GM12864 (cell line): ENCODE results near the gene MAGI1.

Experiments
- DNase-seq: peaks from one replicate; pipeline ENCODE4 v3.0.0-alpha.2; 2011; ENCODE audit warnings: low read depth
- H3K4me3 ChIP-seq: 2 replicates; pipeline ENCODE4 v1.5.1; 2011; ENCODE audit warnings: mild to moderate bottlenecking, low read depth, low read length, control low read depth
- TF ChIP-seq, protein P1 (sequence below): IDR thresholded peaks from 2 replicates; pipeline ENCODE4 v1.5.1; 2011; ENCODE audit warnings: low read depth, mild to moderate bottlenecking, moderate library complexity, low read length, control low read depth, inconsistent platforms; ENCODE audit errors: missing control alignments

The MAGI1 gene

DNA sequence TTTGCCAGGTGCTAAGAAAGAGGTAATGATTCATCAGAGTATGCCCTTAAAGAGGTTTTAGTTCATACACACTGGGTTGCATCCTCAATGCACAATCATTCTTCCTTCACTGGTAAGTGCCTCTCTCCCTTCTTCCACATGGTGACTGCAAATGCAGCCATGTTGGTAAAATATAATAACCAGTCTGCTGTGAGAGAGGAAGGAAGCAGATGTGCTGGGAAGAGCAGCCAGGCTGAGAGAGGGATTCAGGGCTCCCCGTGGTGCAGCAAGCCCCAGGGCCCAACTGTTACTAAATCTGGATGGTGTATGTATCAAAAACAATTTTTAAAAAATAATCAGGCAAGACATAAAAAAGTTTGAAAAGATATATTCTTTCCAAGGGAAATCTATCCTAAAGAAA, 498.1 kb downstream of the MAGI1 start:
- TF ChIP-seq, protein P1, sequence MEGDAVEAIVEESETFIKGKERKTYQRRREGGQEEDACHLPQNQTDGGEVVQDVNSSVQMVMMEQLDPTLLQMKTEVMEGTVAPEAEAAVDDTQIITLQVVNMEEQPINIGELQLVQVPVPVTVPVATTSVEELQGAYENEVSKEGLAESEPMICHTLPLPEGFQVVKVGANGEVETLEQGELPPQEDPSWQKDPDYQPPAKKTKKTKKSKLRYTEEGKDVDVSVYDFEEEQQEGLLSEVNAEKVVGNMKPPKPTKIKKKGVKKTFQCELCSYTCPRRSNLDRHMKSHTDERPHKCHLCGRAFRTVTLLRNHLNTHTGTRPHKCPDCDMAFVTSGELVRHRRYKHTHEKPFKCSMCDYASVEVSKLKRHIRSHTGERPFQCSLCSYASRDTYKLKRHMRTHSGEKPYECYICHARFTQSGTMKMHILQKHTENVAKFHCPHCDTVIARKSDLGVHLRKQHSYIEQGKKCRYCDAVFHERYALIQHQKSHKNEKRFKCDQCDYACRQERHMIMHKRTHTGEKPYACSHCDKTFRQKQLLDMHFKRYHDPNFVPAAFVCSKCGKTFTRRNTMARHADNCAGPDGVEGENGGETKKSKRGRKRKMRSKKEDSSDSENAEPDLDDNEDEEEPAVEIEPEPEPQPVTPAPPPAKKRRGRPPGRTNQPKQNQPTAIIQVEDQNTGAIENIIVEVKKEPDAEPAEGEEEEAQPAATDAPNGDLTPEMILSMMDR: no peak
- H3K4me3 ChIP-seq: no peak overlapping the region
- DNase-seq: no peak

DNA sequence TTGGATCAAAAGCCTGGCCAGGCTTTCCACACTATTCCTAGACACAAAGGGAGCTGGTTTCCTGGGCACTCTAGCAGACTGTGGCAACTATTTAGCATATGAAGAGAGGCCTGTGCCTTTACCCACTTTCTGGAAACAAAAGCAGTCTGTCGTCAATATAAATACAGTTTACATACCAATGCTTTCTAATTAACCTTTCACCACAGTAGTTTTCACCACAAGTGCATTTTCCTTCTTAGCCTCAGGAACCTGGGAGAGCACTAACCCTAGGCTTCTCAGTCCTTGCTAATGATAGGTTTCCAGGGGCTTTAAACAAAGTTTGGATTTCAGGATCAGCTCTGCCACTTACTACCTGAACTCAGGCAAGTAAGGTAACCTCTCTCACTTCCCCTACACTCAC, 499.1 kb downstream of the MAGI1 start:
- DNase-seq: no peak
- TF ChIP-seq, protein P1: no peak
- H3K4me3 ChIP-seq: no peak overlapping the region

GRCh38 chr3:65538101-65538500, 500.6 kb downstream of the MAGI1 start:
- TF ChIP-seq, protein P1: no peak
- DNase-seq: no peak
- H3K4me3 ChIP-seq: no peak overlapping the region

- TF ChIP-seq, protein P1: no peak
- DNase-seq: no peak
- no peak overlapping the region for H3K4me3 ChIP-seq
Observed at GRCh38 chr3:65537109-65537508, 501.6 kb downstream of the MAGI1 start.

- no peak overlapping the region for H3K4me3 ChIP-seq
- TF ChIP-seq, protein P1: no peak
- no peak for DNase-seq
Observed at GRCh38 chr3:65535260-65535659, 503.5 kb downstream of the MAGI1 start.

DNA sequence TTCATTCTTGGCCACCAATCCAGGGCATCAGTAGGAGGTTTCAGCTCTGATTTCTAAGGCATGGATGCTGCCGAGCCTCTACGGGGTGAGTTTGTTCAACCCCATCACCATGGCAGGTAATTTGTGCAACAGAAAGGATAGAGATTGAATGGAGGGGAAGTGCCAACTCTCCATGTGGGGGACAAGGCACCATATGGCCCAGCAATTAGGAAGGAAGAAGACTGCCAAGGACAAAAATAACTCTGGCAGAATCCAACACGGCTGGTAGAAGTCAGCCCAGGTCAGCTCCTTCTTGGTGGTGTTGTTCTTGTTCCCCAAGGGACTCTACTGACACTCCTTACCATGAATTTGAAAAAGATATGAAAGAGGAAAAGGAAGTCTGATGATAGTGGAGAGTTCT, 503.9 kb downstream of the MAGI1 start:
- no peak overlapping the region for H3K4me3 ChIP-seq
- no peak for DNase-seq
- TF ChIP-seq, protein P1: no peak

GRCh38 chr3:65532749-65533148, 506.0 kb downstream of the MAGI1 start:
- TF ChIP-seq, protein P1: no peak
- no peak for DNase-seq
- H3K4me3 ChIP-seq: no peak overlapping the region
